HEK293 (cell line): ENCODE measurements around the gene MED25.

ENCODE experiments used
- FEZF1 ChIP-seq: fragments of 450-650 bp; formaldehyde crosslinking; IDR thresholded peaks from 2 replicates; pipeline ENCODE4 v1.5.1; 2016; ENCODE audit warnings: missing biosample characterization, missing genetic modification characterization
- GLI2 ChIP-seq: fragments of 450-650 bp; formaldehyde crosslinking; IDR thresholded peaks from 2 replicates; pipeline ENCODE4; 2017; ENCODE audit warnings: missing biosample characterization, missing genetic modification characterization, low read depth, borderline replicate concordance
- HOXA7 ChIP-seq: sonication (generic); formaldehyde crosslinking; IDR thresholded peaks from 2 replicates; pipeline ENCODE4 v1.8.1; 2022; ENCODE audit warnings: missing genetic modification reagents, borderline replicate concordance
- ZNF211 ChIP-seq: fragments of 450-650 bp; formaldehyde crosslinking; IDR thresholded peaks from 2 replicates; pipeline ENCODE4 v1.5.1; 2016; ENCODE audit warnings: low read depth, missing biosample characterization, missing genetic modification characterization
- ZNF274 ChIP-seq, 2 experiments: fragments of 200-500 bp in 1 of 2; fragments of 450-650 bp in 1 of 2; sonication (Bioruptor generic) in 1 of 2; formaldehyde crosslinking in 1 of 2; IDR thresholded peaks; 2 replicates each; pipeline versions ENCODE4 v1.5.1 to v1.6.1; 2014 to 2016; ENCODE audit warnings: borderline replicate concordance in 1 of 2, inconsistent platforms in 1 of 2, low read length in 1 of 2, missing biosample characterization in 1 of 2, missing genetic modification characterization in 1 of 2
- ZNF549 ChIP-seq: fragments of 450-650 bp; IDR thresholded peaks from 2 replicates; pipeline ENCODE4 v1.5.1; 2018; ENCODE audit warnings: missing biosample characterization, missing genetic modification characterization, mild to moderate bottlenecking, inconsistent platforms, moderate library complexity
- ZNF561 ChIP-seq: fragments of 450-650 bp; IDR thresholded peaks from 2 replicates; pipeline ENCODE4 v1.5.1; 2018; ENCODE audit warnings: missing biosample characterization, missing genetic modification characterization, borderline replicate concordance
- ZNF843 ChIP-seq: fragments of 450-650 bp; formaldehyde crosslinking; IDR thresholded peaks from 2 replicates; pipeline ENCODE4 v1.5.1; 2016; ENCODE audit warnings: missing biosample characterization, missing genetic modification characterization
- TF ChIP-seq, protein P1 (sequence below): fragments of 450-650 bp; formaldehyde crosslinking; IDR thresholded peaks from 2 replicates; pipeline ENCODE4 v1.5.1; 2016; ENCODE audit warnings: missing biosample characterization, missing genetic modification characterization
- TF ChIP-seq, protein P2 (sequence below): fragments of 450-650 bp; formaldehyde crosslinking; IDR thresholded peaks from 2 replicates; pipeline ENCODE4 v1.5.1; 2016; ENCODE audit warnings: missing biosample characterization, missing genetic modification characterization
- TF ChIP-seq, protein P3 (sequence below): fragments of 450-650 bp; formaldehyde crosslinking; IDR thresholded peaks from 2 replicates; pipeline ENCODE4 v1.5.1; 2017; ENCODE audit warnings: missing biosample characterization, missing genetic modification characterization
- TF ChIP-seq, protein P4 (sequence below): fragments of 450-650 bp; formaldehyde crosslinking; IDR thresholded peaks from 2 replicates; pipeline ENCODE4 v1.5.1; 2016; ENCODE audit warnings: missing biosample characterization, missing genetic modification characterization, low read depth
- TF ChIP-seq, protein P5 (sequence below): fragments of 450-650 bp; formaldehyde crosslinking; IDR thresholded peaks from 2 replicates; pipeline ENCODE4 v1.5.1; 2016; ENCODE audit warnings: missing biosample characterization, missing genetic modification characterization, borderline replicate concordance
- TF ChIP-seq, protein P6 (sequence below): fragments of 450-650 bp; formaldehyde crosslinking; IDR thresholded peaks from 2 replicates; pipeline ENCODE4 v1.5.1; 2016; ENCODE audit warnings: missing biosample characterization, missing genetic modification characterization

DNA sequence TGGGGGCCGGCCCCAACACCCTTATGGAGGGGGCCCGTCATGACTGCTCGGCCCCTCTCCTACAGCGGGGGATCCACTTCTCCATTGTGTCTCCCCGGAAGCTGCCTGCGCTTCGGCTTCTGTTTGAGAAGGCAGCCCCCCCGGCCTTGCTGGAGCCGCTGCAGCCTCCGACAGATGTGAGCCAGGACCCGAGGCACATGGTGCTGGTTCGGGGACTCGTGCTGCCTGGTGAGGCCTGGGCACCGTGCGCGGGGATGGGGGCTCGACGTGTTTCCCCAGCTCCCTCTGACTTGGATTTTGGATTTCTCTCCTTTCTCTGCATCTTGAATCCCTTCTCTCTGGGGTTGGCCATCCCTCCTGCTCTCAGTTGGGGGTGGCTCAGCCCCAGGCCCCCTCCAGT, 11.6 kb downstream of the MED25 start:
- TF ChIP-seq, protein P1, sequence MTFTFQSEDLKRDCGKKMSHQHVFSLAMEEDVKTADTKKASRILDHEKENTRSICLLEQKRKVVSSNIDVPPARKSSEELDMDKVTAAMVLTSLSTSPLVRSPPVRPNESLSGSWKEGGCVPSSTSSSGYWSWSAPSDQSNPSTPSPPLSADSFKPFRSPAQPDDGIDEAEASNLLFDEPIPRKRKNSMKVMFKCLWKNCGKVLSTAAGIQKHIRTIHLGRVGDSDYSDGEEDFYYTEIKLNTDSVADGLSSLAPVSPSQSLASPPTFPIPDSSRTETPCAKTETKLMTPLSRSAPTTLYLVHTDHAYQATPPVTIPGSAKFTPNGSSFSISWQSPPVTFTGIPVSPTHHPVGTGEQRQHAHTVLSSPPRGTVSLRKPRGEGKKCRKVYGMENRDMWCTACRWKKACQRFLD: no peak
- TF ChIP-seq FEZF1 (tag by site-specific recombination) (no peak), ZNF549 (tag by site-specific recombination) (no peak), ZNF843 (tag by site-specific recombination) (no peak), HOXA7 (CRISPR knock-in tag) (no peak), ZNF561 (no peak), ZNF274 (IDR thresholded peaks at IDR 0.05; ENCODE audit: low read length) (no peak), ZNF274 (tag by site-specific recombination; IDR thresholded peaks at IDR 0.05; ENCODE audit: borderline replicate concordance) (no peak), GLI2 (tag by site-specific recombination) (no peak), ZNF211 (tag by site-specific recombination) (no peak)
- TF ChIP-seq, protein P2, sequence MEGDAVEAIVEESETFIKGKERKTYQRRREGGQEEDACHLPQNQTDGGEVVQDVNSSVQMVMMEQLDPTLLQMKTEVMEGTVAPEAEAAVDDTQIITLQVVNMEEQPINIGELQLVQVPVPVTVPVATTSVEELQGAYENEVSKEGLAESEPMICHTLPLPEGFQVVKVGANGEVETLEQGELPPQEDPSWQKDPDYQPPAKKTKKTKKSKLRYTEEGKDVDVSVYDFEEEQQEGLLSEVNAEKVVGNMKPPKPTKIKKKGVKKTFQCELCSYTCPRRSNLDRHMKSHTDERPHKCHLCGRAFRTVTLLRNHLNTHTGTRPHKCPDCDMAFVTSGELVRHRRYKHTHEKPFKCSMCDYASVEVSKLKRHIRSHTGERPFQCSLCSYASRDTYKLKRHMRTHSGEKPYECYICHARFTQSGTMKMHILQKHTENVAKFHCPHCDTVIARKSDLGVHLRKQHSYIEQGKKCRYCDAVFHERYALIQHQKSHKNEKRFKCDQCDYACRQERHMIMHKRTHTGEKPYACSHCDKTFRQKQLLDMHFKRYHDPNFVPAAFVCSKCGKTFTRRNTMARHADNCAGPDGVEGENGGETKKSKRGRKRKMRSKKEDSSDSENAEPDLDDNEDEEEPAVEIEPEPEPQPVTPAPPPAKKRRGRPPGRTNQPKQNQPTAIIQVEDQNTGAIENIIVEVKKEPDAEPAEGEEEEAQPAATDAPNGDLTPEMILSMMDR (tag by site-specific recombination): no peak
- TF ChIP-seq, protein P3, sequence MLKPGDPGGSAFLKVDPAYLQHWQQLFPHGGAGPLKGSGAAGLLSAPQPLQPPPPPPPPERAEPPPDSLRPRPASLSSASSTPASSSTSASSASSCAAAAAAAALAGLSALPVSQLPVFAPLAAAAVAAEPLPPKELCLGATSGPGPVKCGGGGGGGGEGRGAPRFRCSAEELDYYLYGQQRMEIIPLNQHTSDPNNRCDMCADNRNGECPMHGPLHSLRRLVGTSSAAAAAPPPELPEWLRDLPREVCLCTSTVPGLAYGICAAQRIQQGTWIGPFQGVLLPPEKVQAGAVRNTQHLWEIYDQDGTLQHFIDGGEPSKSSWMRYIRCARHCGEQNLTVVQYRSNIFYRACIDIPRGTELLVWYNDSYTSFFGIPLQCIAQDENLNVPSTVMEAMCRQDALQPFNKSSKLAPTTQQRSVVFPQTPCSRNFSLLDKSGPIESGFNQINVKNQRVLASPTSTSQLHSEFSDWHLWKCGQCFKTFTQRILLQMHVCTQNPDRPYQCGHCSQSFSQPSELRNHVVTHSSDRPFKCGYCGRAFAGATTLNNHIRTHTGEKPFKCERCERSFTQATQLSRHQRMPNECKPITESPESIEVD (tag by site-specific recombination): no peak
- TF ChIP-seq, protein P4, sequence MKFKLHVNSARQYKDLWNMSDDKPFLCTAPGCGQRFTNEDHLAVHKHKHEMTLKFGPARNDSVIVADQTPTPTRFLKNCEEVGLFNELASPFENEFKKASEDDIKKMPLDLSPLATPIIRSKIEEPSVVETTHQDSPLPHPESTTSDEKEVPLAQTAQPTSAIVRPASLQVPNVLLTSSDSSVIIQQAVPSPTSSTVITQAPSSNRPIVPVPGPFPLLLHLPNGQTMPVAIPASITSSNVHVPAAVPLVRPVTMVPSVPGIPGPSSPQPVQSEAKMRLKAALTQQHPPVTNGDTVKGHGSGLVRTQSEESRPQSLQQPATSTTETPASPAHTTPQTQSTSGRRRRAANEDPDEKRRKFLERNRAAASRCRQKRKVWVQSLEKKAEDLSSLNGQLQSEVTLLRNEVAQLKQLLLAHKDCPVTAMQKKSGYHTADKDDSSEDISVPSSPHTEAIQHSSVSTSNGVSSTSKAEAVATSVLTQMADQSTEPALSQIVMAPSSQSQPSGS: no peak
- TF ChIP-seq, protein P5, sequence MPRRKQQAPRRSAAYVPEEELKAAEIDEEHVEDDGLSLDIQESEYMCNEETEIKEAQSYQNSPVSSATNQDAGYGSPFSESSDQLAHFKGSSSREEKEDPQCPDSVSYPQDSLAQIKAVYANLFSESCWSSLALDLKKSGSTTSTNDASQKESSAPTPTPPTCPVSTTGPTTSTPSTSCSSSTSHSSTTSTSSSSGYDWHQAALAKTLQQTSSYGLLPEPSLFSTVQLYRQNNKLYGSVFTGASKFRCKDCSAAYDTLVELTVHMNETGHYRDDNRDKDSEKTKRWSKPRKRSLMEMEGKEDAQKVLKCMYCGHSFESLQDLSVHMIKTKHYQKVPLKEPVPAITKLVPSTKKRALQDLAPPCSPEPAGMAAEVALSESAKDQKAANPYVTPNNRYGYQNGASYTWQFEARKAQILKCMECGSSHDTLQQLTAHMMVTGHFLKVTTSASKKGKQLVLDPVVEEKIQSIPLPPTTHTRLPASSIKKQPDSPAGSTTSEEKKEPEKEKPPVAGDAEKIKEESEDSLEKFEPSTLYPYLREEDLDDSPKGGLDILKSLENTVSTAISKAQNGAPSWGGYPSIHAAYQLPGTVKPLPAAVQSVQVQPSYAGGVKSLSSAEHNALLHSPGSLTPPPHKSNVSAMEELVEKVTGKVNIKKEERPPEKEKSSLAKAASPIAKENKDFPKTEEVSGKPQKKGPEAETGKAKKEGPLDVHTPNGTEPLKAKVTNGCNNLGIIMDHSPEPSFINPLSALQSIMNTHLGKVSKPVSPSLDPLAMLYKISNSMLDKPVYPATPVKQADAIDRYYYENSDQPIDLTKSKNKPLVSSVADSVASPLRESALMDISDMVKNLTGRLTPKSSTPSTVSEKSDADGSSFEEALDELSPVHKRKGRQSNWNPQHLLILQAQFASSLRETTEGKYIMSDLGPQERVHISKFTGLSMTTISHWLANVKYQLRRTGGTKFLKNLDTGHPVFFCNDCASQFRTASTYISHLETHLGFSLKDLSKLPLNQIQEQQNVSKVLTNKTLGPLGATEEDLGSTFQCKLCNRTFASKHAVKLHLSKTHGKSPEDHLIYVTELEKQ (tag by site-specific recombination): no peak
- TF ChIP-seq, protein P6, sequence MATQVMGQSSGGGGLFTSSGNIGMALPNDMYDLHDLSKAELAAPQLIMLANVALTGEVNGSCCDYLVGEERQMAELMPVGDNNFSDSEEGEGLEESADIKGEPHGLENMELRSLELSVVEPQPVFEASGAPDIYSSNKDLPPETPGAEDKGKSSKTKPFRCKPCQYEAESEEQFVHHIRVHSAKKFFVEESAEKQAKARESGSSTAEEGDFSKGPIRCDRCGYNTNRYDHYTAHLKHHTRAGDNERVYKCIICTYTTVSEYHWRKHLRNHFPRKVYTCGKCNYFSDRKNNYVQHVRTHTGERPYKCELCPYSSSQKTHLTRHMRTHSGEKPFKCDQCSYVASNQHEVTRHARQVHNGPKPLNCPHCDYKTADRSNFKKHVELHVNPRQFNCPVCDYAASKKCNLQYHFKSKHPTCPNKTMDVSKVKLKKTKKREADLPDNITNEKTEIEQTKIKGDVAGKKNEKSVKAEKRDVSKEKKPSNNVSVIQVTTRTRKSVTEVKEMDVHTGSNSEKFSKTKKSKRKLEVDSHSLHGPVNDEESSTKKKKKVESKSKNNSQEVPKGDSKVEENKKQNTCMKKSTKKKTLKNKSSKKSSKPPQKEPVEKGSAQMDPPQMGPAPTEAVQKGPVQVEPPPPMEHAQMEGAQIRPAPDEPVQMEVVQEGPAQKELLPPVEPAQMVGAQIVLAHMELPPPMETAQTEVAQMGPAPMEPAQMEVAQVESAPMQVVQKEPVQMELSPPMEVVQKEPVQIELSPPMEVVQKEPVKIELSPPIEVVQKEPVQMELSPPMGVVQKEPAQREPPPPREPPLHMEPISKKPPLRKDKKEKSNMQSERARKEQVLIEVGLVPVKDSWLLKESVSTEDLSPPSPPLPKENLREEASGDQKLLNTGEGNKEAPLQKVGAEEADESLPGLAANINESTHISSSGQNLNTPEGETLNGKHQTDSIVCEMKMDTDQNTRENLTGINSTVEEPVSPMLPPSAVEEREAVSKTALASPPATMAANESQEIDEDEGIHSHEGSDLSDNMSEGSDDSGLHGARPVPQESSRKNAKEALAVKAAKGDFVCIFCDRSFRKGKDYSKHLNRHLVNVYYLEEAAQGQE (tag by site-specific recombination): no peak
